H9 (cell line): Measurements from ENCODE around the gene RORB. TPM values are rescaled to one million over a fixed set of nuclear protein-coding genes. Genes with fewer than 3 reads are reported as not detected.

Experiments
- DNase-seq: peaks from one replicate; pipeline ENCODE4 v3.0.0-alpha.2; 2017
- H2AFZ ChIP-seq: one replicate; pipeline ENCODE4 v1.6.1; 2013; ENCODE audit warnings: mild to moderate bottlenecking, low read length, control low read depth, moderate library complexity
- H2AK5ac ChIP-seq: 2 replicates; pipeline ENCODE4 v1.6.1; 2013; ENCODE audit warnings: low read length, control low read depth, mixed read lengths; ENCODE audit not compliant: insufficient read length
- H2BK120ac ChIP-seq: one replicate; pipeline ENCODE4 v1.6.1; 2013; ENCODE audit warnings: low read depth, mild to moderate bottlenecking, low read length, control low read depth, inconsistent platforms; ENCODE audit not compliant: poor library complexity, severe bottlenecking
- H2BK12ac ChIP-seq: 2 replicates; pipeline ENCODE4 v1.6.1; 2013; ENCODE audit warnings: low read length, control low read depth, mixed read lengths, low read depth; ENCODE audit not compliant: insufficient read length
- H2BK15ac ChIP-seq: 2 replicates; pipeline ENCODE4 v1.6.1; 2013; ENCODE audit warnings: low read depth, low read length, control low read depth
- H2BK20ac ChIP-seq: one replicate; pipeline ENCODE4 v1.6.1; 2013; ENCODE audit warnings: low read depth, mild to moderate bottlenecking, low read length, control low read depth, inconsistent platforms; ENCODE audit not compliant: poor library complexity, severe bottlenecking
- H2BK5ac ChIP-seq: 2 replicates; pipeline ENCODE4 v1.6.1; 2013; ENCODE audit warnings: low read length, control low read depth, mixed read lengths; ENCODE audit not compliant: insufficient read length
- H3K14ac ChIP-seq: 2 replicates; pipeline ENCODE4 v1.6.1; 2013; ENCODE audit warnings: low read length, control low read depth; ENCODE audit not compliant: insufficient read depth
- H3K18ac ChIP-seq: 2 replicates; pipeline ENCODE4 v1.6.1; 2013; ENCODE audit warnings: low read depth, mild to moderate bottlenecking, mixed read lengths, low read length, control low read depth; ENCODE audit not compliant: insufficient read length
- H3K23ac ChIP-seq: 2 replicates; pipeline ENCODE4 v1.6.1; 2013; ENCODE audit warnings: low read length, control low read depth, mixed read lengths, low read depth; ENCODE audit not compliant: insufficient read length
- H3K23me2 ChIP-seq: 2 replicates; pipeline ENCODE4 v1.6.1; 2013; ENCODE audit warnings: low read depth, mild to moderate bottlenecking, mixed read lengths, low read length, control low read depth; ENCODE audit not compliant: insufficient read length, poor library complexity, severe bottlenecking
- H3K27ac ChIP-seq: 2 replicates; pipeline ENCODE4 v1.5.1; 2013; ENCODE audit warnings: low read length, control low read depth, mixed read lengths, low read depth; ENCODE audit not compliant: insufficient read length
- H3K27me3 ChIP-seq: 2 replicates; pipeline ENCODE4 v1.6.1; 2013; ENCODE audit warnings: low read length, control low read depth, inconsistent platforms; ENCODE audit not compliant: insufficient read depth
- H3K4ac ChIP-seq: 2 replicates; pipeline ENCODE4 v1.6.1; 2013; ENCODE audit warnings: low read depth, mild to moderate bottlenecking, control low read depth, inconsistent platforms, low read length, moderate library complexity
- H3K4me1 ChIP-seq: 2 replicates; pipeline ENCODE4 v1.6.1; 2013; ENCODE audit warnings: low read length, control low read depth, inconsistent platforms; ENCODE audit not compliant: insufficient read depth
- H3K4me2 ChIP-seq: 2 replicates; pipeline ENCODE4 v1.6.1; 2013; ENCODE audit warnings: low read length, control low read depth, mixed read lengths; ENCODE audit not compliant: insufficient read length, insufficient read depth
- H3K56ac ChIP-seq: 2 replicates; pipeline ENCODE4 v1.6.1; 2013; ENCODE audit warnings: low read depth, mild to moderate bottlenecking, mixed read lengths, low read length, control low read depth; ENCODE audit not compliant: insufficient read length
- H3K79me1 ChIP-seq: 2 replicates; pipeline ENCODE4 v1.6.1; 2013; ENCODE audit warnings: low read depth, mild to moderate bottlenecking, moderate library complexity, low read length, control low read depth, inconsistent platforms; ENCODE audit not compliant: insufficient read depth, poor library complexity, severe bottlenecking
- H3K79me2 ChIP-seq: 2 replicates; pipeline ENCODE4 v1.6.1; 2013; ENCODE audit warnings: low read length, control low read depth, inconsistent platforms; ENCODE audit not compliant: insufficient read depth
- H3K9ac ChIP-seq: 2 replicates; pipeline ENCODE4 v1.6.1; 2013; ENCODE audit warnings: low read length, control low read depth, mixed read lengths; ENCODE audit not compliant: insufficient read length; ENCODE audit errors: extremely low read depth
- H3K9me3 ChIP-seq: one replicate; pipeline ENCODE4 v1.6.1; 2013; ENCODE audit warnings: low read depth, low read length, inconsistent platforms; ENCODE audit not compliant: control insufficient read depth
- H3T11ph ChIP-seq: one replicate; pipeline ENCODE4 v1.6.1; 2013; ENCODE audit warnings: mild to moderate bottlenecking, low read length, control low read depth, inconsistent platforms
- H4K20me1 ChIP-seq: one replicate; pipeline ENCODE4 v1.6.1; 2013; ENCODE audit not compliant: control insufficient read depth, insufficient read length, insufficient read depth
- H4K5ac ChIP-seq: 2 replicates; pipeline ENCODE4 v1.6.1; 2013; ENCODE audit warnings: low read depth, mild to moderate bottlenecking, mixed read lengths, low read length, control low read depth; ENCODE audit not compliant: insufficient read length
- H4K8ac ChIP-seq: replicated peaks from 2 replicates; pipeline ENCODE4 v1.6.1; 2013; ENCODE audit warnings: low read length, control low read depth, mixed read lengths, low read depth; ENCODE audit not compliant: insufficient read length
- H4K91ac ChIP-seq: 2 replicates; pipeline ENCODE4 v1.6.1; 2013; ENCODE audit warnings: low read depth, mild to moderate bottlenecking, moderate library complexity, mixed read lengths, low read length, control low read depth; ENCODE audit not compliant: insufficient read length
- H3K27ac Mint-ChIP-seq, 3 experiments: 2 replicates in 2 of 3; 3 replicates in 1 of 3; pipeline ENCODE4 v1.8.0; 2020 to 2021; ENCODE audit warnings: mixed read lengths in 3 of 3, mild to moderate bottlenecking in 1 of 3, moderate library complexity in 1 of 3
- H3K27me3 Mint-ChIP-seq: 2 replicates; pipeline ENCODE4 v1.8.0; 2021; ENCODE audit warnings: low read depth, mild to moderate bottlenecking, moderate library complexity, mixed read lengths
- H3K36me3 Mint-ChIP-seq, 3 experiments: 2 replicates in 2 of 3; 3 replicates in 1 of 3; pipeline ENCODE4 v1.8.0; 2020 to 2021; ENCODE audit warnings: low read depth in 3 of 3, mixed read lengths in 3 of 3; ENCODE audit not compliant: insufficient read depth in 1 of 3
- H3K4me1 Mint-ChIP-seq, 2 experiments: 2 replicates each; pipeline ENCODE4 v1.8.0; 2020; ENCODE audit warnings: mixed read lengths in 2 of 2
- H3K4me3 Mint-ChIP-seq, 2 experiments: 2 replicates in 1 of 2; 3 replicates in 1 of 2; pipeline ENCODE4 v1.8.0; 2020 to 2021; ENCODE audit warnings: mild to moderate bottlenecking in 2 of 2, mixed read lengths in 2 of 2, moderate library complexity in 1 of 2
- H3K9me3 Mint-ChIP-seq, 2 experiments: 2 replicates in 1 of 2; 3 replicates in 1 of 2; pipeline ENCODE4 v1.8.0; 2020; ENCODE audit warnings: mild to moderate bottlenecking in 2 of 2, mixed read lengths in 2 of 2, moderate library complexity in 1 of 2
- CTCF ChIP-seq: fragments of 200-600 bp; sonication (generic); conservative IDR thresholded peaks from 3 replicates; pipeline ENCODE4 v1.8.0; 2021; ENCODE audit warnings: antibody characterized with exemption, mild to moderate bottlenecking
- WGBS: extraction: QIAGEN DNeasy Blood & Tissue Kit; methylation state at CpG from one replicate; pipeline ENCODE4 v1.1.7; 2013; ENCODE audit warnings: missing lambda C conversion rate, low lambda C conversion rate, mixed read lengths; ENCODE audit not compliant: insufficient read length; ENCODE audit errors: extremely low coverage; 5-methylcytosine and 5-hydroxymethylcytosine counted together
- total RNA-seq: library from RNA; stranded (reverse); gene quantifications from 2 replicates; pipeline ENCODE4 v1.2.1, GENCODE V29; 2021

Gene RORB
- total RNA-seq, 1 experiment from 2014 or later, result 0.31 TPM

GRCh38 chr9:74595286-74595685 lies 98.2 kb downstream of the RORB start:
- H2BK15ac ChIP-seq, result no peak overlapping the region
- H2BK20ac ChIP-seq, result no peak overlapping the region
- no peak overlapping the region for H2AK5ac ChIP-seq
- no peak for TF ChIP-seq CTCF
- H3K27me3 Mint-ChIP-seq, result no peaks in the 10 kb centered on the region; the same call in 1 of the 2 replicates
- no peak overlapping the region for H4K91ac ChIP-seq
- H3K4me2 ChIP-seq, result no peak overlapping the region
- H3K4me3 Mint-ChIP-seq, result no peak overlapping the region
- no peak overlapping the region for H3K27ac ChIP-seq
- no peaks in the 10 kb centered on the region for H3K9me3 Mint-ChIP-seq
- no peaks in the 10 kb centered on the region for H3K36me3 Mint-ChIP-seq
- no peak overlapping the region for H3K18ac ChIP-seq
- no peaks in the 10 kb centered on the region for H3K27me3 ChIP-seq
- H4K8ac ChIP-seq, result no peak overlapping the region
- H3K23ac ChIP-seq, result no peak overlapping the region
- H3K27ac Mint-ChIP-seq, result no peak overlapping the region
- no peaks in the 10 kb centered on the region for H3K79me2 ChIP-seq
- no peaks in the 10 kb centered on the region for H3K79me1 ChIP-seq
- no peak overlapping the region for H3K4ac ChIP-seq
- H4K5ac ChIP-seq, result no peak overlapping the region
- no peaks in the 10 kb centered on the region for H4K20me1 ChIP-seq
- H3K9ac ChIP-seq, result no peak overlapping the region
- H2BK120ac ChIP-seq, result no peak overlapping the region
- H3K56ac ChIP-seq, result no peak overlapping the region
- no peaks in the 10 kb centered on the region for H3K23me2 ChIP-seq
- no peaks in the 10 kb centered on the region for H3K9me3 ChIP-seq
- no peak overlapping the region for H2AFZ ChIP-seq
- H2BK5ac ChIP-seq, result no peak overlapping the region
- no peaks in the 10 kb centered on the region for H3K4me1 Mint-ChIP-seq
- no peak overlapping the region for H3K14ac ChIP-seq
- no peak for DNase-seq
- no CpG with 5 or more reads among the region's 2 CpGs for WGBS
- H2BK12ac ChIP-seq, result no peak overlapping the region
- H3K4me1 ChIP-seq, result no peaks in the 10 kb centered on the region
- no peak overlapping the region for H3T11ph ChIP-seq
